GM20431 (cell line): Measurements from ENCODE around the gene F7.
"Not testable (repeated sequence)": the region's sequence is repeated elsewhere in the genome, so short reads cannot be mapped to it uniquely, and the experiment has no call there.

Source experiments
- in situ Hi-C: fragments of 300-500 bp; cut with MseI, MboI; formaldehyde crosslinking; loops from one replicate; pipeline ENCODE4 v1.15.0; 2020; ENCODE audit warnings: low sequenced_read_pairs; ENCODE audit not compliant: unreplicated experiment

Gene F7

GRCh38 chr13:113096052-113096744 lies 9.4 kb upstream of the F7 start:
- in situ Hi-C loops = no loop called here

GRCh38 chr13:113096745-113097305 lies 8.8 kb upstream of the F7 start:
- in situ Hi-C loops = no loop called here

GRCh38 chr13:113097651-113098050 lies 7.9 kb upstream of the F7 start:
- in situ Hi-C loops = no loop called here

GRCh38 chr13:113098162-113098732 lies 7.3 kb upstream of the F7 start:
- in situ Hi-C loops = no loop called here

GRCh38 chr13:113099142-113099541 lies 6.4 kb upstream of the F7 start:
- in situ Hi-C loops = no loop called here

GRCh38 chr13:113102302-113102701 lies 3.3 kb upstream of the F7 start:
- in situ Hi-C loops = not testable (repeated sequence)

- in situ Hi-C loops = no loop called here
These were observed 2.9 kb upstream of the F7 start for GRCh38 chr13:113102727-113103126.

GRCh38 chr13:113103646-113104045 lies 1.9 kb upstream of the F7 start:
- in situ Hi-C loops = no loop called here

GRCh38 chr13:113105921-113106452 lies 396 bp downstream of the F7 start:
- in situ Hi-C loops = no loop called here

GRCh38 chr13:113106711-113107351 lies 1.2 kb downstream of the F7 start:
- in situ Hi-C loops = no loop called here

GRCh38 chr13:113108521-113108920 lies 2.9 kb downstream of the F7 start:
- in situ Hi-C loops = not testable (repeated sequence)

- in situ Hi-C loops = no loop called here
These were observed 3.8 kb downstream of the F7 start for GRCh38 chr13:113109151-113110047.

GRCh38 chr13:113110048-113110851 lies 4.7 kb downstream of the F7 start:
- in situ Hi-C loops = no loop called here

- in situ Hi-C loops = no loop called here
These were observed 5.3 kb downstream of the F7 start for GRCh38 chr13:113110852-113111315.

- in situ Hi-C loops = not testable (repeated sequence)
These were observed 6.2 kb downstream of the F7 start for GRCh38 chr13:113111821-113112220.

GRCh38 chr13:113112475-113112874 lies 6.9 kb downstream of the F7 start:
- in situ Hi-C loops = not testable (repeated sequence)

- in situ Hi-C loops = no loop called here
These were observed 7.6 kb downstream of the F7 start for GRCh38 chr13:113112893-113113845.

- in situ Hi-C loops = no loop called here
These were observed 8.3 kb downstream of the F7 start for GRCh38 chr13:113113846-113114271.
